B cell (primary cell): ENCODE data around the gene HEPACAM. TPM values are rescaled to one million over a fixed set of nuclear protein-coding genes. Genes with fewer than 3 reads are reported as not detected.

ENCODE experiments used
- ATAC-seq: fragments of 200-7000 bp; cut with Tn5 transposase; one replicate; pipeline ENCODE4 v1.10.0; 2021; ENCODE audit warnings: low read depth, mild to moderate bottlenecking, moderate number of reproducible peaks, moderate library complexity
- CTCF ChIA-PET: fragments of 350-600 bp; sonication (Branson Sonifier 250); formaldehyde crosslinking; loops from one replicate; lab custom pipeline; 2021; ENCODE audit warnings: antibody characterized with exemption, inconsistent platforms; lab: Charles Lee
- POLR2A ChIA-PET: fragments of 350-600 bp; sonication (Branson Sonifier 250); formaldehyde crosslinking; loops from one replicate; lab custom pipeline; 2021; ENCODE audit warnings: antibody characterized with exemption; lab: Charles Lee
- DNase-seq: peaks from one replicate; pipeline ENCODE4 v3.0.0; 2013
- H2AFZ ChIP-seq: 2 replicates; pipeline ENCODE4 v1.6.1; 2012; ENCODE audit warnings: mild to moderate bottlenecking, low read depth, low read length; ENCODE audit not compliant: insufficient read depth, poor library complexity, severe bottlenecking
- H3K27ac ChIP-seq, 2 donors: 1 replicate in 1 of 2; 2 replicates in 1 of 2; pipeline ENCODE4 v1.5.1; 2012 to 2013; ENCODE audit warnings: low read length in 2 of 2, mild to moderate bottlenecking in 2 of 2, moderate library complexity in 1 of 2
- H3K27me3 ChIP-seq, 4 experiments: fragments of 200-600 bp in 1 of 4; sonication (generic) in 1 of 4; replicated peaks in 1 of 4; 1 replicate in 2 of 4; 2 replicates in 2 of 4; pipeline versions ENCODE4 v1.6.1 to v1.7.0; 2013 to 2016; ENCODE audit warnings: low read length in 3 of 4, mild to moderate bottlenecking in 2 of 4, mixed read lengths in 1 of 4, moderate library complexity in 1 of 4; ENCODE audit not compliant: insufficient read depth in 4 of 4, control insufficient read depth in 3 of 4; ENCODE audit errors: control extremely low read depth in 1 of 4
- H3K36me3 ChIP-seq, 2 experiments: replicated peaks in 1 of 2; 1 replicate in 1 of 2; 2 replicates in 1 of 2; pipeline versions ENCODE4 v1.6.1 to v1.7.1; 2013; ENCODE audit warnings: low read length in 1 of 2; ENCODE audit not compliant: insufficient read depth in 2 of 2, control insufficient read depth in 1 of 2; ENCODE audit errors: control extremely low read depth in 1 of 2, extremely low read depth in 1 of 2
- H3K4me1 ChIP-seq, 2 donors: fragments of 200-600 bp in 1 of 2; sonication (generic) in 1 of 2; 1 replicate in 1 of 2; 2 replicates in 1 of 2; pipeline versions ENCODE4 v1.5.1 to v1.6.1; 2013 to 2017; ENCODE audit warnings: low read length in 2 of 2; ENCODE audit not compliant: control insufficient read depth in 2 of 2, insufficient read depth in 2 of 2
- H3K4me2 ChIP-seq: replicated peaks from 2 replicates; pipeline ENCODE3; 2012; ENCODE audit warnings: mild to moderate bottlenecking, low read depth, low read length; ENCODE audit not compliant: poor library complexity, severe bottlenecking
- H3K4me3 ChIP-seq, 5 experiments: fragments of 200-600 bp in 1 of 5; sonication (generic) in 1 of 5; 1 replicate in 3 of 5; 2 replicates in 2 of 5; pipeline versions ENCODE4 v1.5.1 to v1.7.0; 2011 to 2016; ENCODE audit warnings: low read length in 4 of 5, mild to moderate bottlenecking in 4 of 5, low read depth in 2 of 5, control low read depth in 1 of 5, moderate library complexity in 1 of 5; ENCODE audit not compliant: insufficient read depth in 1 of 5; ENCODE audit errors: control extremely low read depth in 1 of 5, extremely low read depth in 1 of 5
- H3K79me2 ChIP-seq: fragments of 200-600 bp; sonication (generic); one replicate; pipeline ENCODE4 v1.6.0; 2016; ENCODE audit warnings: low read length; ENCODE audit not compliant: control insufficient read depth, insufficient read depth
- H3K9ac ChIP-seq: fragments of 200-600 bp; sonication (generic); 2 replicates; pipeline ENCODE4 v1.6.1; 2017; ENCODE audit warnings: mild to moderate bottlenecking, low read length, moderate library complexity
- H3K9me3 ChIP-seq, 3 donors: one replicate each; pipeline versions ENCODE4 v1.6.1 to v1.7.1; 2013; ENCODE audit warnings: low read length in 2 of 3; ENCODE audit not compliant: control insufficient read depth in 2 of 3, insufficient read depth in 1 of 3; ENCODE audit errors: control extremely low read depth in 1 of 3
- H4K20me1 ChIP-seq: 2 replicates; pipeline ENCODE4 v1.6.0; 2012; ENCODE audit warnings: mild to moderate bottlenecking, low read length; ENCODE audit not compliant: insufficient read depth, control insufficient read depth, poor library complexity, severe bottlenecking
- H3K27ac Mint-ChIP-seq: one replicate; pipeline ENCODE4 v1.8.0; 2021; ENCODE audit warnings: mixed read lengths
- H3K27me3 Mint-ChIP-seq: one replicate; pipeline ENCODE4 v1.8.0; 2021; ENCODE audit warnings: mixed read lengths
- H3K4me1 Mint-ChIP-seq: one replicate; pipeline ENCODE4 v1.8.0; 2021; ENCODE audit warnings: mixed read lengths
- H3K4me3 Mint-ChIP-seq: one replicate; pipeline ENCODE4 v1.8.0; 2021; ENCODE audit warnings: mixed read lengths
- H3K9me3 Mint-ChIP-seq: one replicate; pipeline ENCODE4 v1.8.0; 2022; ENCODE audit warnings: mixed read lengths; ENCODE audit not compliant: insufficient read depth
- CTCF ChIP-seq: fragments of 200-600 bp; IDR thresholded peaks from one replicate; pipeline ENCODE4 v1.8.0; 2022; ENCODE audit warnings: antibody characterized with exemption, mild to moderate bottlenecking
- EZH2 ChIP-seq: IDR thresholded peaks from 2 replicates; pipeline ENCODE4 v1.6.1; 2012; ENCODE audit warnings: borderline replicate concordance, low read depth, mild to moderate bottlenecking, moderate library complexity, low read length; ENCODE audit not compliant: insufficient read depth, poor library complexity, severe bottlenecking
- WGBS: methylation state at CpG from one replicate; pipeline ENCODE4 v1.1.5; 2013; ENCODE audit warnings: missing lambda C conversion rate; ENCODE audit not compliant: insufficient coverage; 5-methylcytosine and 5-hydroxymethylcytosine counted together
- intact Hi-C: fragments of 100-400 bp; cut with micrococcal nuclease; formaldehyde crosslinking; loops from one replicate; pipeline ENCODE4 v1.10.0; 2022
- polyA plus RNA-seq: library from polyadenylated mRNA; depleted of rRNA; stranded (reverse); fragments of >200 nt; gene quantifications from 2 replicates; pipeline ENCODE4 v1.2.3, GENCODE V29; 2012
- total RNA-seq, 2 donors: library from RNA; stranded (reverse); fragments of 120-200 nt in 1 of 2; gene quantifications; 1 replicate in 1 of 2; 2 replicates in 1 of 2; pipeline versions ENCODE4 v1.2.3 to v1.2.4, GENCODE V29; 2013 to 2022

Gene HEPACAM
- total and polyA plus RNA-seq, 2 donors (not counting 1 experiment from before 2014, with no cell fraction given) = not detected

- DNase-seq (no peak), ATAC-seq (no peak)
- intact Hi-C loops = no loop called here
- Mint-ChIP-seq H3K9me3 (no peaks in the 10 kb centered on the region), H3K4me1 (no peaks in the 10 kb centered on the region), H3K27me3 (peaks cover 35% of the 10 kb centered on the region), H3K27ac (no peak overlapping the region), H3K4me3 (no peak overlapping the region)
- ChIA-PET CTCF (no interaction called here), POLR2A (no interaction called here)
- no peak overlapping the region for H3K4me3 ChIP-seq
- no peaks in the 10 kb centered on the region for H4K20me1 ChIP-seq
- WGBS = 89% methylated on average over 12 of the region's 14 CpGs
- H3K79me2 ChIP-seq = no peaks in the 10 kb centered on the region
- H2AFZ ChIP-seq = no peak overlapping the region
- H3K9ac ChIP-seq = no peak overlapping the region
- no peaks in the 10 kb centered on the region for H3K4me1 ChIP-seq
- no peaks in the 10 kb centered on the region for H3K9me3 ChIP-seq
- no peak overlapping the region for H3K27ac ChIP-seq
- H3K36me3 ChIP-seq = no peaks in the 10 kb centered on the region
- peaks cover 0 to 6% (median 0%) of the 10 kb centered on the region in 4 experiments for H3K27me3 ChIP-seq
- no peak overlapping the region for H3K4me2 ChIP-seq
- TF ChIP-seq CTCF (no peak), EZH2 (no peak)
Measured at GRCh38 chr11:124893781-124894401, 42.0 kb downstream of the HEPACAM start.

GRCh38 chr11:124892750-124893454 is 42.9 kb downstream of the HEPACAM start:
- TF ChIP-seq CTCF = no peak
- no peak for TF ChIP-seq EZH2
- 46% methylated on average over 8 of the region's 9 CpGs for WGBS

More at GRCh38 chr11:124892750-124893454, 42.9 kb downstream of the HEPACAM start:
- CTCF ChIA-PET = interaction anchor here (1.8 kb wide), 1 partner anchor 17 kb away, joined by 7 read pairs; no protein-coding TSS in a partner anchor
- no peak overlapping the region for H3K27ac ChIP-seq
- no peaks in the 10 kb centered on the region for H3K4me1 Mint-ChIP-seq
- no peak overlapping the region for H3K9ac ChIP-seq
- intact Hi-C loops = no loop called here
- H3K9me3 ChIP-seq = no peaks in the 10 kb centered on the region
- no peaks in the 10 kb centered on the region for H3K36me3 ChIP-seq
- POLR2A ChIA-PET = no interaction called here
- H3K27me3 ChIP-seq = peaks cover 0 to 6% (median 1%) of the 10 kb centered on the region in 4 experiments
- peaks cover 39% of the 10 kb centered on the region for H3K27me3 Mint-ChIP-seq
- no peaks in the 10 kb centered on the region for H3K9me3 Mint-ChIP-seq
- H3K4me3 ChIP-seq = no peak overlapping the region
- no peak for ATAC-seq
- H3K4me2 ChIP-seq = no peak overlapping the region
- H3K4me1 ChIP-seq = no peaks in the 10 kb centered on the region
- H4K20me1 ChIP-seq = no peaks in the 10 kb centered on the region
- no peak for DNase-seq
- no peak overlapping the region for H3K4me3 Mint-ChIP-seq
- H3K79me2 ChIP-seq = no peaks in the 10 kb centered on the region
- no peak overlapping the region for H3K27ac Mint-ChIP-seq
- H2AFZ ChIP-seq = no peak overlapping the region
